NCI-H187 treated with DMSO at 0.1 percent for 48 hours (cell line): ENCODE results near the gene CNTFR.

Experiments used
- DNase-seq: peaks from one replicate; lab custom pipeline; 2025; lab: John Stamatoyannopoulos, UW

The CNTFR gene

GRCh38 chr9:34507556-34507955, 82.0 kb downstream of the CNTFR start:
- DNase-seq: no peak

- no peak for DNase-seq
Measured at GRCh38 chr9:34506623-34507022, 82.9 kb downstream of the CNTFR start.

GRCh38 chr9:34505370-34506120, 84.0 kb downstream of the CNTFR start:
- DNase-seq: no peak

GRCh38 chr9:34503406-34503805, 86.1 kb downstream of the CNTFR start:
- no peak for DNase-seq

GRCh38 chr9:34502891-34503290, 86.6 kb downstream of the CNTFR start:
- no peak for DNase-seq

- DNase-seq: no peak
Measured at GRCh38 chr9:34502471-34502870, 87.1 kb downstream of the CNTFR start.

- no peak for DNase-seq
Measured at GRCh38 chr9:34501889-34502425, 87.6 kb downstream of the CNTFR start.
